ENCODE data around the gene SLC22A25. TPM values are rescaled to one million over a fixed set of nuclear protein-coding genes. Genes with fewer than 3 reads are reported as not detected.

SLC22A25 gene
- polyA plus RNA-seq, 2 of the 4 experiments (the other 2 are of a cell fraction) = not detected

DNA sequence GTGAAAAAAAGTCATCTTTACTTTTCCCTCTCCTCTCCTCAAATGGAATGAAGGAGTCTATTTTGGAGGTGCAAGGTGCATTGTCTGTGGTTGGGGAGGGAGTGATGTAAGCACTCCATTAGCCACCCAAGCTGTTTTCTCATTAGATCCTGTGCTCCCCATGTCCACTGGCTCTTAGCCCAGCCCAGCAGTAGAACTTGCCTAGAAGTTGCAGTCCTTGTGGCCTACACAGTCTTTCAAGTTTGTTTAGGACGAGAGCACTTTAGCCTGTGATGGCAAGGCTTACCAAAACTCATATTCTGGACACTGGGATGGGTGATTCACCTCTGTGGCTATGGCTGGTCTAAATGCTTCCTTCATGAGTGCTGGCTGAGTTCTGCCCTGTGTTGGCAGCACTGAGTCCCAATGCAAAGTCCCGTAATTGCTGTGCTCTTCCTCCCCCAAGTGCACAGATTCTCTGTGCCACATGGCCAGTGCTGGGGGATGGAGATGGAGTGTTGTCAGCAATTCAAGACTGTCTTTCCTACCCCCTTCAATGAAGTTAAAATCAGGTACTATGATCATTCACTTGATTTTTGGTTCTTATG lies 15.8 kb downstream of the SLC22A25 start:
- H3K27ac ChIP-seq = no peak overlapping the region
- no peaks in the 10 kb centered on the region for H3K9me3 ChIP-seq
- TF ChIP-seq EHMT2 (IDR thresholded peaks at IDR 0.05; ENCODE audit: low read depth) (no peak), BHLHE40 (IDR thresholded peaks at IDR 0.05; ENCODE audit: low read depth, low read length) (no peak), HOXB5 (CRISPR knock-in tag; IDR thresholded peaks at IDR 0.05) (no peak), MAZ (IDR thresholded peaks at IDR 0.05; ENCODE audit: borderline replicate concordance, low read depth, low read length) (no peak), CBX2 (IDR thresholded peaks at IDR 0.05; ENCODE audit: borderline replicate concordance, low read depth) (no peak)
- TF ChIP-seq, protein P1, sequence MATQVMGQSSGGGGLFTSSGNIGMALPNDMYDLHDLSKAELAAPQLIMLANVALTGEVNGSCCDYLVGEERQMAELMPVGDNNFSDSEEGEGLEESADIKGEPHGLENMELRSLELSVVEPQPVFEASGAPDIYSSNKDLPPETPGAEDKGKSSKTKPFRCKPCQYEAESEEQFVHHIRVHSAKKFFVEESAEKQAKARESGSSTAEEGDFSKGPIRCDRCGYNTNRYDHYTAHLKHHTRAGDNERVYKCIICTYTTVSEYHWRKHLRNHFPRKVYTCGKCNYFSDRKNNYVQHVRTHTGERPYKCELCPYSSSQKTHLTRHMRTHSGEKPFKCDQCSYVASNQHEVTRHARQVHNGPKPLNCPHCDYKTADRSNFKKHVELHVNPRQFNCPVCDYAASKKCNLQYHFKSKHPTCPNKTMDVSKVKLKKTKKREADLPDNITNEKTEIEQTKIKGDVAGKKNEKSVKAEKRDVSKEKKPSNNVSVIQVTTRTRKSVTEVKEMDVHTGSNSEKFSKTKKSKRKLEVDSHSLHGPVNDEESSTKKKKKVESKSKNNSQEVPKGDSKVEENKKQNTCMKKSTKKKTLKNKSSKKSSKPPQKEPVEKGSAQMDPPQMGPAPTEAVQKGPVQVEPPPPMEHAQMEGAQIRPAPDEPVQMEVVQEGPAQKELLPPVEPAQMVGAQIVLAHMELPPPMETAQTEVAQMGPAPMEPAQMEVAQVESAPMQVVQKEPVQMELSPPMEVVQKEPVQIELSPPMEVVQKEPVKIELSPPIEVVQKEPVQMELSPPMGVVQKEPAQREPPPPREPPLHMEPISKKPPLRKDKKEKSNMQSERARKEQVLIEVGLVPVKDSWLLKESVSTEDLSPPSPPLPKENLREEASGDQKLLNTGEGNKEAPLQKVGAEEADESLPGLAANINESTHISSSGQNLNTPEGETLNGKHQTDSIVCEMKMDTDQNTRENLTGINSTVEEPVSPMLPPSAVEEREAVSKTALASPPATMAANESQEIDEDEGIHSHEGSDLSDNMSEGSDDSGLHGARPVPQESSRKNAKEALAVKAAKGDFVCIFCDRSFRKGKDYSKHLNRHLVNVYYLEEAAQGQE (IDR thresholded peaks at IDR 0.05) = no peak
- TF ChIP-seq, protein P2, sequence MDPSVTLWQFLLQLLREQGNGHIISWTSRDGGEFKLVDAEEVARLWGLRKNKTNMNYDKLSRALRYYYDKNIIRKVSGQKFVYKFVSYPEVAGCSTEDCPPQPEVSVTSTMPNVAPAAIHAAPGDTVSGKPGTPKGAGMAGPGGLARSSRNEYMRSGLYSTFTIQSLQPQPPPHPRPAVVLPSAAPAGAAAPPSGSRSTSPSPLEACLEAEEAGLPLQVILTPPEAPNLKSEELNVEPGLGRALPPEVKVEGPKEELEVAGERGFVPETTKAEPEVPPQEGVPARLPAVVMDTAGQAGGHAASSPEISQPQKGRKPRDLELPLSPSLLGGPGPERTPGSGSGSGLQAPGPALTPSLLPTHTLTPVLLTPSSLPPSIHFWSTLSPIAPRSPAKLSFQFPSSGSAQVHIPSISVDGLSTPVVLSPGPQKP (IDR thresholded peaks at IDR 0.05; ENCODE audit: low read depth, low read length) = no peak
- TF ChIP-seq, protein P3, sequence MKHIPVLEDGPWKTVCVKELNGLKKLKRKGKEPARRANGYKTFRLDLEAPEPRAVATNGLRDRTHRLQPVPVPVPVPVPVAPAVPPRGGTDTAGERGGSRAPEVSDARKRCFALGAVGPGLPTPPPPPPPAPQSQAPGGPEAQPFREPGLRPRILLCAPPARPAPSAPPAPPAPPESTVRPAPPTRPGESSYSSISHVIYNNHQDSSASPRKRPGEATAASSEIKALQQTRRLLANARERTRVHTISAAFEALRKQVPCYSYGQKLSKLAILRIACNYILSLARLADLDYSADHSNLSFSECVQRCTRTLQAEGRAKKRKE (CRISPR knock-in tag; IDR thresholded peaks at IDR 0.05; ENCODE audit: low read depth) = no peak
- TF ChIP-seq, protein P4, sequence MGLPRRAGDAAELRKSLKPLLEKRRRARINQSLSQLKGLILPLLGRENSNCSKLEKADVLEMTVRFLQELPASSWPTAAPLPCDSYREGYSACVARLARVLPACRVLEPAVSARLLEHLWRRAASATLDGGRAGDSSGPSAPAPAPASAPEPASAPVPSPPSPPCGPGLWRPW (IDR thresholded peaks at IDR 0.05) = no peak
- H3K4me1 ChIP-seq = no peaks in the 10 kb centered on the region
- ChIA-PET CTCF (no interaction called here), POLR2A (no interaction called here)
- H3K4me3 ChIP-seq = no peak overlapping the region
- FAIRE-seq = no peak
- WGBS (ENCODE audit: missing lambda C conversion rate) = 15% methylated on average over 2 of the region's 2 CpGs
- DNase-seq (ENCODE audit: low read depth in 1 of 2, low spot score in 1 of 2) = no peak
- no peak overlapping the region for H3K4me2 ChIP-seq
- ATAC-seq = no peak

DNA sequence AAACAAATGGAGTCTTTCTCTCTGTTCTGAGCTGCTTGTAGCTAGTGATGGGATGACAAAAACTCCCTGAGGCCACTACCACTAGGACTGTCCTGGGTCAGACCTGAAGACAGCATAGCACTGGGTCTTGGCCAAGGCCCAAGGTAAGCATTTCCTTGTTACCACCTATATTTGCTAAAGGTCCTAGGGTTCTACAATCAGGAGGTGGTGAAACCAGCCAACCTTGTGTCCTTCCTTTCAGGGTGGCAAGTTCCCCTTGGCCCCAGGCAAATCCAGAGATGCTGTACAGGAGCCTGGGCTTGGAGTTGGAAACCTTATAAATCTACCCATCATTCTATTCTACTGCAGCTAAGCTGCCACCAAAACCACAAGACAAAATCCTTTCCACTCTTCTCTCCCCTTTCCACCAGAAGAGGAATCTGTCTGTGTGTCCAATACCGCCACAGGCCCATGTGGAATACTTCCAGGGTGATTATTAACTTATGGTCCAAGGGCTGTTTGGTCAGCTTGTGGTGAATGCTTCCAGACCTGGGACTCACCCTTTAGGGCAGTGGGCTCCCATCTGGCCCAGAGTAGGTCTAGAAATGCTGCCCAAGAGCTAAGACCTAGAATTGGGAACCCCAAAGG lies 16.8 kb downstream of the SLC22A25 start:
- FAIRE-seq (no peak), ATAC-seq (no peak), DNase-seq (ENCODE audit: low read depth in 1 of 2, low spot score in 1 of 2) (no peak)
- ChIA-PET POLR2A (no interaction called here), CTCF (interaction anchor here (1.2 kb wide), 1 partner anchor 48 kb away, joined by 3 read pairs; no protein-coding TSS in a partner anchor)
- H3K9me3 ChIP-seq = no peaks in the 10 kb centered on the region
- WGBS (ENCODE audit: missing lambda C conversion rate) = 25% methylated on average over 1 of the region's 1 CpG
- H3K4me1 ChIP-seq = no peaks in the 10 kb centered on the region
- TF ChIP-seq RAD21 (conservative IDR thresholded peaks at IDR 0.05 in 1 of 2, IDR thresholded peaks at IDR 0.05 in 1 of 2) = no peak
- TF ChIP-seq FOXS1 (CRISPR knock-in tag; IDR thresholded peaks at IDR 0.05) = no peak
- TF ChIP-seq ZC3H11A (IDR thresholded peaks at IDR 0.05) = no peak
- no peak for TF ChIP-seq CHD2 (IDR thresholded peaks at IDR 0.05; ENCODE audit: low read length, partially characterized antibody)
- TF ChIP-seq KDM5A (IDR thresholded peaks at IDR 0.05) = no peak
- no peak for TF ChIP-seq TP53 (CRISPR knock-in tag; IDR thresholded peaks at IDR 0.05)
- no peak for TF ChIP-seq ZSCAN20 (CRISPR knock-in tag; IDR thresholded peaks at IDR 0.05)
- TF ChIP-seq ESRRA (IDR thresholded peaks at IDR 0.05; ENCODE audit: borderline replicate concordance, low read length) = no peak
- TF ChIP-seq RCOR1 (IDR thresholded peaks at IDR 0.05; ENCODE audit: low read depth, low read length) = no peak
- no peak for TF ChIP-seq CBX2 (IDR thresholded peaks at IDR 0.05; ENCODE audit: borderline replicate concordance, low read depth)
- no peak for TF ChIP-seq PHF8 (IDR thresholded peaks at IDR 0.05; ENCODE audit: borderline replicate concordance, low read depth)
- TF ChIP-seq HOXB13 (CRISPR knock-in tag; IDR thresholded peaks at IDR 0.05; ENCODE audit: low read depth) = no peak
- TF ChIP-seq, protein P5, sequence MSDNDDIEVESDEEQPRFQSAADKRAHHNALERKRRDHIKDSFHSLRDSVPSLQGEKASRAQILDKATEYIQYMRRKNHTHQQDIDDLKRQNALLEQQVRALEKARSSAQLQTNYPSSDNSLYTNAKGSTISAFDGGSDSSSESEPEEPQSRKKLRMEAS (IDR thresholded peaks at IDR 0.05) = no peak
- H3K4me3 ChIP-seq = no peak overlapping the region
- no peak overlapping the region for H3K27ac ChIP-seq
- no peak overlapping the region for H3K4me2 ChIP-seq

Measured in A549 (cell line).